ENCODE data around the gene PBX1.

Gene PBX1

GRCh38 chr1:164830628-164831027 lies 271.6 kb downstream of the PBX1 start:
- TF ChIP-seq, protein P1, sequence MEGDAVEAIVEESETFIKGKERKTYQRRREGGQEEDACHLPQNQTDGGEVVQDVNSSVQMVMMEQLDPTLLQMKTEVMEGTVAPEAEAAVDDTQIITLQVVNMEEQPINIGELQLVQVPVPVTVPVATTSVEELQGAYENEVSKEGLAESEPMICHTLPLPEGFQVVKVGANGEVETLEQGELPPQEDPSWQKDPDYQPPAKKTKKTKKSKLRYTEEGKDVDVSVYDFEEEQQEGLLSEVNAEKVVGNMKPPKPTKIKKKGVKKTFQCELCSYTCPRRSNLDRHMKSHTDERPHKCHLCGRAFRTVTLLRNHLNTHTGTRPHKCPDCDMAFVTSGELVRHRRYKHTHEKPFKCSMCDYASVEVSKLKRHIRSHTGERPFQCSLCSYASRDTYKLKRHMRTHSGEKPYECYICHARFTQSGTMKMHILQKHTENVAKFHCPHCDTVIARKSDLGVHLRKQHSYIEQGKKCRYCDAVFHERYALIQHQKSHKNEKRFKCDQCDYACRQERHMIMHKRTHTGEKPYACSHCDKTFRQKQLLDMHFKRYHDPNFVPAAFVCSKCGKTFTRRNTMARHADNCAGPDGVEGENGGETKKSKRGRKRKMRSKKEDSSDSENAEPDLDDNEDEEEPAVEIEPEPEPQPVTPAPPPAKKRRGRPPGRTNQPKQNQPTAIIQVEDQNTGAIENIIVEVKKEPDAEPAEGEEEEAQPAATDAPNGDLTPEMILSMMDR (conservative IDR thresholded peaks at IDR 0.05; ENCODE audit: low read depth), result no peak
- no peak overlapping the region for H3K27ac ChIP-seq
- POLR2A ChIA-PET (ENCODE audit: low non-redundant PET), result no interaction called here
- CTCF ChIA-PET, result no interaction called here
- DNase-seq (ENCODE audit: low spot score), result no peak

DNA sequence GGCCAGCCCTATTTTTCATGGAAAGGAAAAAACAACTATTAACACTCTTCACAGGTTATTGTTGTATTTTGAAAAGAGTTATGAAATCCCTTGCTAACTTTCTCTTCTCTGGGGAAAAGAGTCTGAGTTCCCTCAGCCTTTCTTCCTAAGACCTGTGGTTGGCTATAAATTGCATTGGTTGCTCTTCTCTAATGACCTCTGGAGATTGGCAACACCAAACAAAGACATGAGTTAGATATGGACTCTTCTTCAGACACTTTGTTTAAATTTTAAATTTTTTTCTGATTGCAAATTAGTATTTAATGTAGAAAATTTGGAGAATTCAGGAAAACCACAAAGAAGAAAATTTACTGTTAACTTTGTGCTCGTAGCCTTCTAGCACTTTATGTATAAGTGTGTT lies 275.7 kb downstream of the PBX1 start:
- ChIA-PET CTCF (no interaction called here), POLR2A (ENCODE audit: low non-redundant PET) (interaction anchor here (0.7 kb wide), 1 partner anchor 223 kb away, joined by 10 read pairs; no protein-coding TSS in a partner anchor)
- H3K27ac ChIP-seq, result no peak overlapping the region
- no peak for DNase-seq (ENCODE audit: low spot score)
- TF ChIP-seq, protein P1 (conservative IDR thresholded peaks at IDR 0.05; ENCODE audit: low read depth), result no peak

DNA sequence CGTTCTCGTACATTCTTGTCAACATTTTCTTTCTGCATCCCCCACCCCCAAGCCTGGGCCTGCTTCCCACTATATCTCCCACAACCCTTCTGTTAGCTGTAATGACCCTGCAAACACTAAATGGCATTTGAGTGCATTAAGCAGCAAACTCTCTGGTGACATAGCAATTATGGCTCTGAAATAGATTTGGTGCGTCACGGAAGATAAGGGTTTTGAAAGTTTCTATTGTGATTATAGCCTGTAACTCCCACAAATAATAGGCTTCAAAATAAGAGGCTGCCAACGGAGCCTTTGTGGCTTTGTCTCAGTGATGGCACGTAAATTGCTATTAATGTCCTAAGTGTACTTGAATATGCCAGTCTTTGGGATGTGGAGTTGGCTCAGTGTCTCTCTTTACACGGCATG lies 277.6 kb downstream of the PBX1 start:
- TF ChIP-seq, protein P1 (conservative IDR thresholded peaks at IDR 0.05; ENCODE audit: low read depth), result no peak
- DNase-seq (ENCODE audit: low spot score), result no peak

GRCh38 chr1:164838786-164839185 lies 279.8 kb downstream of the PBX1 start:
- no peak for DNase-seq (ENCODE audit: low spot score)
- no peak overlapping the region for H3K27ac ChIP-seq
- POLR2A ChIA-PET (ENCODE audit: low non-redundant PET), result no interaction called here
- CTCF ChIA-PET, result no interaction called here
- TF ChIP-seq, protein P1 (conservative IDR thresholded peaks at IDR 0.05; ENCODE audit: low read depth), result no peak

More for the DNA sequence above, 277.6 kb downstream of the PBX1 start:
- POLR2A ChIA-PET (ENCODE audit: low non-redundant PET), result no interaction called here
- no peak overlapping the region for H3K27ac ChIP-seq
- CTCF ChIA-PET, result no interaction called here

DNA sequence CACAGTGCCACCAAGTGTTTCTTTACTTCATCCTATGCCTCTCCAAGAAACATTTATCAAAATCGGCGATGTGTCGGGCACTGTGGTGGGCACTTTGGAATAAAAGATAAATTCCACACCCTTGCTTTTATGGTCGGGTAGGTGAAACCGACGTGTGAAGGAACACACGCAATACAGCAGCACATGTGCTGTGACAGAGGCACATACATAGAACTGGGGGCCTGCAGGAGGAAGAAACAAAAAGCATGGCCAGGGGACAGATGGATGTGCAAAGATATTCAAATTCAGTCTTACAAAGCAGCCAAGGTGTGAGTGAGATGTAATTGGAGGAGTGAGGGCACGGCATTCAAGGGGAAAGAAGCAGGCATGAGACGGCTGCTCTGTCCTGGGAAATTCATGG lies 282.0 kb downstream of the PBX1 start:
- POLR2A ChIA-PET (ENCODE audit: low non-redundant PET), result no interaction called here
- no peak overlapping the region for H3K27ac ChIP-seq
- no peak for DNase-seq (ENCODE audit: low spot score)
- CTCF ChIA-PET, result no interaction called here
- TF ChIP-seq, protein P1 (conservative IDR thresholded peaks at IDR 0.05; ENCODE audit: low read depth), result no peak

DNA sequence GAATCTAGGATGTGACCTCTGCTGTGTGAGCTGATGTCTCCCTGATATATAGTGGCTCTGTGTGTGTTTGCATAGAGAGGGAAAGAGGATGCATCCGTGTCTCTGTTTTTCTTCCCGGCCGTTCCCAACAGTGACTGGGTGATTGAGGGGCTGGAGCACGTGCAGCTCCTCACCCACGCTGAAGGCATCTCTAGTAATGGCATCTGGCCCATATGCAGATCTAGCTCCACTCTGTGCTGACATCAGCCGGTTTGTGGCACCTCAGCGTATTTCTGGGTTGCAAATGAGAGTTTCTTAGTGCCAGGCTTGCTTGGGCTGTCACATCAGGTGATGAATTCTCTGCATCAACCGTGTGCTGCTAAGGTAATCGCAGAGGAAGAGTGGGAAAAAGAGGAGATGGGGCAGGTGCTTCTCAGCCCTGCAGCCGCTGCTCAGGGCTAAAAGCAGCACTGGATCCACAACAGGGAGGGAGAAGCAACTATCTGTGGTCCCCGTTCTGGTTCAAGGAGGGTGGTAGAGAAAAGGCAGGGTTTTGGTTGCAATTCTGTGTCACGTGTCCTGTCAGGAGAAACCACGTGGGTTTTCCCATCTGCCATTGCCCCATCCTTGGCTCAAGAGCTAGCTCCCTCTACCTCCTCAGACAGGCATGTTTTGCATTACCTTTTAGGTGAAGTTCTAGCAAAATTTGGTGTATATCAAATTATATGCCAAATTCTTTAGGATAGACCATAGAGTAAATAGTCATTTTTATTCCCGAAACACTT lies 282.9 kb downstream of the PBX1 start:
- DNase-seq (ENCODE audit: low spot score), result no peak
- CTCF ChIA-PET, result no interaction called here
- TF ChIP-seq, protein P1 (conservative IDR thresholded peaks at IDR 0.05; ENCODE audit: low read depth), result no peak
- H3K27ac ChIP-seq, result no peak overlapping the region
- POLR2A ChIA-PET (ENCODE audit: low non-redundant PET), result no interaction called here
